ENCODE data around the gene COPE.

Gene COPE

DNA sequence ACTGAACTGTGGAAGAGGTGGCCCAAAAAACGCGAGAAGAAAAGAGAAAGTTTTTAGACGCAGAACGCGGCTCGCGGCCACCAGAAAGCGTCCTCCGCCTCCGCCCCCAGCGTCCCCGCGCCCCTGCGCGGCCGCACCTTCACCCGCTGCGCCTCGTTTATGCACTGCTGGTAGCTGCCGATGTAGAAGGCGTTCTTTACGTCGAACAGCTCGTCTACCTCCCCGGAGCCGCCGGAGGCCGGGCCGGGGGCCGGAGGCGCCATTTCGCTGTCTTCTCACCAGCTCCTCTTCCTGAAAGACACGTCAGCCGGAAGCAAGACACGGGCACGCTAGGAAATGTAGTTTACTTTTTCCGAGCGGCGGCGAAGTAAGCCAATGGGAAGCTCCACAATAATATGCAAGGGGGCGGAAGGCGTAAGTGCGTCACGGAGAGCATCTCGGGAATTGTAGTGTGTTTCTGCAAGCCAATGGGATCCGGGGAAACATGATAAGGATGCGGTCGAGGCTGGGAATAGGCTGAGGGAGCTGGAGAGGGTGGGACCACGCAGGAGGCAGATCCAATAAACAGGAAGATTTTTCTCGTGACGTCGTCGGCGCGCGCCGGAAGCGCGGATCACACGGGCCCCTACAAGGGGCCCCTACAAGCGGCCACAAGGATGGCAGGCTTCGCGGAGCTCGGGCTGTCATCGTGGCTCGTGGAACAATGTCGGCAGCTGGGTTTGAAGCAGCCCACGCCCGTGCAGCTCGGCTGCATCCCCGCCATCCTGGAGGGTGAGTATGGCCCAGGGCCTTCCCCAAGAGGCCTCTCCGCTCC, at the start of gene COPE, which contains the start of gene DDX49:
COPE (minus strand) TSS at position 302 of the 814 bp plus-strand sequence; CDS start at position 263, 39 bp downstream.
DDX49 (plus strand) TSS at position 630 of the 814 bp plus-strand sequence; CDS start at position 657, 27 bp downstream.
- ChIA-PET POLR2A (interaction anchor here (0.7 to 1.8 kb wide), 14 partner anchors 9 to 502 kb away, joined by 3 to 9 read pairs (median 4); partner anchors contain the start of genes CERS1 and UPF1), CTCF (interaction anchor here (0.6 to 1.1 kb wide), 5 partner anchors 10 to 338 kb away, joined by 3 to 6 read pairs (median 3); no protein-coding TSS in a partner anchor)
- TF ChIP-seq FOXK2 (IDR thresholded peaks at IDR 0.05) (no peak; the same call in none of the 2 replicates), L3MBTL2 (conservative IDR thresholded peaks at IDR 0.05) (peak; percentile 78), LEF1 (IDR thresholded peaks at IDR 0.05; ENCODE audit: borderline replicate concordance) (no peak), ELF4 (IDR thresholded peaks at IDR 0.05) (peak; percentile 95; the same call in 1 of the 2 replicates), CTBP1 (IDR thresholded peaks at IDR 0.05; ENCODE audit: borderline replicate concordance) (no peak)
- TF ChIP-seq, protein P1, sequence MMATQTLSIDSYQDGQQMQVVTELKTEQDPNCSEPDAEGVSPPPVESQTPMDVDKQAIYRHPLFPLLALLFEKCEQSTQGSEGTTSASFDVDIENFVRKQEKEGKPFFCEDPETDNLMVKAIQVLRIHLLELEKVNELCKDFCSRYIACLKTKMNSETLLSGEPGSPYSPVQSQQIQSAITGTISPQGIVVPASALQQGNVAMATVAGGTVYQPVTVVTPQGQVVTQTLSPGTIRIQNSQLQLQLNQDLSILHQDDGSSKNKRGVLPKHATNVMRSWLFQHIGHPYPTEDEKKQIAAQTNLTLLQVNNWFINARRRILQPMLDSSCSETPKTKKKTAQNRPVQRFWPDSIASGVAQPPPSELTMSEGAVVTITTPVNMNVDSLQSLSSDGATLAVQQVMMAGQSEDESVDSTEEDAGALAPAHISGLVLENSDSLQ (IDR thresholded peaks at IDR 0.05): peak; percentile 99
- DNase-seq (ENCODE audit: extremely low spot score): peak; percentile 97

DNA sequence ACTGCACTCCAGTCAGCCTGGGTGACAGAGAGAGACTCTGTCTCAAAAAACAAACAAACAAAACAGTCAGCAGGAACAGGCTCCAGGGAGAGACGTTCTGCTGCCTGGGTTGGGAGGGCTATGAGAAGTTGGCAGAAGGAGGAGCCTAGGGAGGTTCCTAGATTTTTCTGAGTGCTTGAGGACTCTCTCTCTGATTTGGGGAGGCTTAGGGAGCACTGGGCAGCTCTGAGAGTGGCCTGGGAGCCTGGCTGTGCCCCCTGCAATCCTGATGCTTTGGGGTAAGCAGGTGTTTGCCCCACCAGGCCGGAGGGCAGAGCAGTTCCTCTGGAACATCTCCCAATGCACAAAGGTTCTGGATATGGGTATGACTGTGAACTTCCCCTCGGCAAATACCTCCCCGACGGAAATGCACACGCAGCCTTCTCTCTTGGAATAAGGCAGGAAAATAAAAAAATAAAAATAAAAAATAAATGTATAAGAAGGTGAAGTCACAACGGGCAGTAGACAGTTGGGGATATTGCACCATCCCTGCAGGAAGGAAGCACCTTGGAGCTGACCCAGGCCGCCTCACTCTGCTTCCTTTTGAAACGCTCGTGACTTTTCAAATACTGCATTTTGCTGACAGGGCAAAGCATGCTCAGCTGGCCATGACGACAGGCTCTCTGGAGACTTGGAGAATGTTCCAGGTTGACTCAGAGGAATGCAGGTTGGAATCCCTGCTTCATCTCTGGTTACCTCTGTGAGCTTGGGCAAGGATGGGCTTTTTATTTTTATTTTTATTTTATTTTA, 48.4 kb upstream of the COPE start:
- DNase-seq (ENCODE audit: extremely low spot score): no peak
- CTCF ChIA-PET: no interaction called here
- POLR2A ChIA-PET: no interaction called here
- TF ChIP-seq FOXA1 (IDR thresholded peaks at IDR 0.05): no peak
- TF ChIP-seq SP1 (IDR thresholded peaks at IDR 0.05): no peak
- TF ChIP-seq TARDBP (IDR thresholded peaks at IDR 0.05): no peak
- no peak for TF ChIP-seq FOXM1 (IDR thresholded peaks at IDR 0.05; ENCODE audit: borderline replicate concordance)
- no peak for TF ChIP-seq ELF4 (IDR thresholded peaks at IDR 0.05)

DNA sequence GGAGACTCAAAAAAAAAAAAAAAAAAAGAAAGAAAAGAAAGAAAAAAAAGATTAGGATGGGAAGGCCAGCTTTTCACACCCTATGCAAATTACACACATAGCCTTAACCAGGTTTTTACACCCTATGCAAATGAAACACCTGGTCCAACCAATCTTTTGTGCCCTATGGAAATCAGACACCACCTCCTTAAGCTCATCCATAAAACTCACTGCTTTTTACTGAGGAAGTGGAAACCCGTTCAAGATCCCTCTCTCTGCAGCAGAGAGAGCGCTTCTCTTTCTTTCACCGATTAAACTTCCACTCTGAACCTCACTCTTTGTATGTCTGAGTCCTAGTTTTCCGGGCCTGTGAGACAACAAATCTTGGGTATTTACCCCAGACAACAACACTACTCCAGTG, 47.1 kb upstream of the COPE start:
- TF ChIP-seq ARNT (IDR thresholded peaks at IDR 0.05): no peak
- no peak for TF ChIP-seq ELF4 (IDR thresholded peaks at IDR 0.05)
- no peak for TF ChIP-seq FOXA1 (IDR thresholded peaks at IDR 0.05)
- TF ChIP-seq LEF1 (IDR thresholded peaks at IDR 0.05; ENCODE audit: borderline replicate concordance): no peak
- TF ChIP-seq FOXM1 (IDR thresholded peaks at IDR 0.05; ENCODE audit: borderline replicate concordance): no peak
- TF ChIP-seq, protein P1 (IDR thresholded peaks at IDR 0.05): no peak
- no peak for TF ChIP-seq BHLHE40 (IDR thresholded peaks at IDR 0.05; ENCODE audit: borderline replicate concordance)
- TF ChIP-seq FOXK2 (IDR thresholded peaks at IDR 0.05): no peak
- no peak for TF ChIP-seq SUZ12 (IDR thresholded peaks at IDR 0.05)
- no peak for TF ChIP-seq TARDBP (IDR thresholded peaks at IDR 0.05)
- no peak for TF ChIP-seq HDGF (IDR thresholded peaks at IDR 0.05; ENCODE audit: borderline replicate concordance)
- TF ChIP-seq SP1 (IDR thresholded peaks at IDR 0.05): no peak
- no peak for TF ChIP-seq L3MBTL2 (conservative IDR thresholded peaks at IDR 0.05)
- TF ChIP-seq CTBP1 (IDR thresholded peaks at IDR 0.05; ENCODE audit: borderline replicate concordance): no peak

DNA sequence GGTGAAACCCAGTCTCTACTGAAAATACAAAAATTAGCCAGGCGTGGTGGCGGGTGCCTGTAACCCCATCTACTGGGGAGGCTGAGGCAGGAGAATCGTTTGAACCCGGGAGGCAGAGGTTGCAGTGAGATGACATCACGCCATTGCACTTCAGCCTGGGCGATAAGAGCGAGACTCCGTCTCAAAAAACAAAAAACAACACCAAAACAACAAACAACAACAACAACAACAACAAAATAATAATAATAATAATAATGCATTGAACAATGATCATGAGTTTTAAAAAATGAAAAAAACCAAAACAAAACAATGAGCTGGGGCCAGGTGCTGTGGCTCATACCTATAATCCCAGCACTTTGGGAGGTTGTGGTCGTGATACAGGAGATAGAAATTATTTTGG, 44.9 kb upstream of the COPE start:
- POLR2A ChIA-PET: no interaction called here
- no peak for DNase-seq (ENCODE audit: extremely low spot score)
- CTCF ChIA-PET: interaction anchor here (0.7 kb wide), 1 partner anchor 349 kb away, joined by 3 read pairs; no protein-coding TSS in a partner anchor
- no peak for TF ChIP-seq HDGF (IDR thresholded peaks at IDR 0.05; ENCODE audit: borderline replicate concordance)
- no peak for TF ChIP-seq ZNF384 (IDR thresholded peaks at IDR 0.05)
- TF ChIP-seq NFRKB (IDR thresholded peaks at IDR 0.05): no peak
- no peak for TF ChIP-seq TARDBP (IDR thresholded peaks at IDR 0.05)
- TF ChIP-seq ARNT (IDR thresholded peaks at IDR 0.05): no peak
- no peak for TF ChIP-seq ELF4 (IDR thresholded peaks at IDR 0.05)
- TF ChIP-seq, protein P1 (IDR thresholded peaks at IDR 0.05): no peak

More for the DNA sequence above, 47.1 kb upstream of the COPE start:
- ChIA-PET CTCF (interaction anchor here (1.1 kb wide), 1 partner anchor 20 kb away, joined by 4 read pairs; no protein-coding TSS in a partner anchor), POLR2A (interaction anchor here (1.4 kb wide), 1 partner anchor 47 kb away, joined by 3 read pairs; the partner anchor contains the start of genes COPE and DDX49)
- no peak for DNase-seq (ENCODE audit: extremely low spot score)

DNA sequence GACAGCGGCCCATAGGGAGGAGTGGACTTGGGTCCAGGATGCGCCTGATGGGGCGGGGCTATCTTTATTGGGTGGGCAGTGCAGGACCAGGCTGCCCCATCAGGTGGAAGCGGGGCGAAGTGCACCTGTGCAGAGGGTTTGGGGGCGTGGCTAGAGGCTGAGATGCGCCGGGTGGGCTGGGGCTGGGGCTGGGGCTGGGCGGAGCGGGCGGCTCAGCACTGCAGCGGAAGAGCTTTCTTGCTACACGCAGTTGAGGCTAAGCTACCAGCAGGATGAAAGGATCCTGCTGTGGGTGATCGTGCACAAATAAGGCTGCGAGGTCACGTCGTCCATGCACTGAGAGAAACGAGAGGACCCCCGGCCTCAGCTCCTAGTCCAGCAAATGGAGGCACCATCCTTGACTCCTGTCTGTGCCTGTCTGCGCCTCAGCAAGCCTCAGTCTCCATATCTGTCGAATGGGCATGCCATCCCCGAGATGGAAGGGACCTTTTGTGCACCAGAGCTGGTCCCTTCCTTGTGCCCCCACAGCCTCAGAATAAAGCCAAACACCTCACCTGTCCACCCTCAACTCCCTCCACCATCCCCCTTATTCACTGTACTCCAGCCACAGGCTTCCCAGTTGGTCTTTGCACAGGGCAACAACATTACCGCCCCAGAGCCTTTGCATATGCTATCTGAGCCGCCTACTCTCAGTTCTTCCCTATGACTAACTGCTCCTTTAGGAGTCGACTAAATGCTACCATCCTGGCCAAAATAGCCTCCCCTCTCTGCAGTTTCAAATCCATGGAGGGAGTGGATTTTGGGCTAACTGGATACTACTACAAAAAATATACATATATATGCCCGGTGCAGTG, 42.8 kb upstream of the COPE start:
- no peak for TF ChIP-seq ELF4 (IDR thresholded peaks at IDR 0.05)
- TF ChIP-seq FOXK2 (IDR thresholded peaks at IDR 0.05): no peak
- no peak for TF ChIP-seq ZNF384 (IDR thresholded peaks at IDR 0.05)
- no peak for TF ChIP-seq BHLHE40 (IDR thresholded peaks at IDR 0.05; ENCODE audit: borderline replicate concordance)
- CTCF ChIA-PET: no interaction called here
- DNase-seq (ENCODE audit: extremely low spot score): no peak
- POLR2A ChIA-PET: no interaction called here
